Neural cell (in vitro differentiated cells): ENCODE measurements around the gene ZNF804A. TPM values are rescaled to one million over a fixed set of nuclear protein-coding genes. Genes with fewer than 3 reads are reported as not detected.

Experiments
- H2AFZ ChIP-seq: fragments of 200-600, 300-800 bp; sonication (generic), shearing (Covaris generic); 2 replicates; pipeline ENCODE4 v1.6.0; 2014; ENCODE audit warnings: low read depth, mild to moderate bottlenecking, antibody characterized with exemption, low read length, moderate library complexity
- H3F3A ChIP-seq: fragments of 200-600 bp; shearing (Covaris generic); 2 replicates; pipeline ENCODE4 v1.6.1; 2016; ENCODE audit warnings: mild to moderate bottlenecking, moderate library complexity, mixed read lengths, antibody characterized with exemption, low read length; ENCODE audit not compliant: insufficient read depth, poor library complexity, severe bottlenecking
- H3K27ac ChIP-seq: fragments of 200-600, 300-800 bp; sonication (generic), shearing (Covaris generic); 2 replicates; pipeline ENCODE4 v1.5.1; 2014; ENCODE audit warnings: mild to moderate bottlenecking, low read length, moderate library complexity
- H3K27me3 ChIP-seq: fragments of 300-800, 200-600 bp; sonication (generic), shearing (Covaris generic); 2 replicates; pipeline ENCODE4 v1.6.0; 2014; ENCODE audit warnings: mild to moderate bottlenecking, low read depth, low read length, moderate library complexity; ENCODE audit not compliant: insufficient read depth
- H3K36me3 ChIP-seq: fragments of 300-800, 200-600 bp; sonication (generic), shearing (Covaris generic); 2 replicates; pipeline ENCODE4 v1.5.1; 2014; ENCODE audit warnings: mild to moderate bottlenecking, antibody characterized with exemption, low read length, moderate library complexity; ENCODE audit not compliant: insufficient read depth
- H3K4me2 ChIP-seq: fragments of 300-800, 200-600 bp; sonication (generic), shearing (Covaris generic); 2 replicates; pipeline ENCODE4 v1.6.0; 2014; ENCODE audit warnings: mild to moderate bottlenecking, low read length
- H3K4me3 ChIP-seq: fragments of 300-800, 200-600 bp; sonication (generic), shearing (Covaris generic); 2 replicates; pipeline ENCODE4 v1.5.1; 2014; ENCODE audit warnings: mild to moderate bottlenecking, low read length, moderate library complexity
- H3K79me2 ChIP-seq: fragments of 200-600 bp; shearing (Covaris generic); replicated peaks from 2 replicates; pipeline ENCODE4 v1.6.0; 2014; ENCODE audit warnings: mild to moderate bottlenecking, low read length, moderate library complexity; ENCODE audit not compliant: insufficient read depth
- H3K9ac ChIP-seq: fragments of 300-800, 200-600 bp; sonication (generic), shearing (Covaris generic); 2 replicates; pipeline ENCODE4 v1.6.1; 2016; ENCODE audit warnings: mild to moderate bottlenecking, low read length, mixed read lengths
- H3K9me2 ChIP-seq: fragments of 200-600 bp; shearing (Covaris generic); 2 replicates; pipeline ENCODE4 v1.6.1; 2016; ENCODE audit warnings: mild to moderate bottlenecking, low read length, mixed read lengths; ENCODE audit not compliant: insufficient read depth
- H3K9me3 ChIP-seq: fragments of 200-600, 300-800 bp; sonication (generic), shearing (Covaris generic); 2 replicates; pipeline ENCODE4 v1.6.1; 2016; ENCODE audit warnings: mild to moderate bottlenecking, mixed run types, low read length, moderate library complexity, mixed read lengths
- H4K20me1 ChIP-seq: fragments of 200-600 bp; shearing (Covaris generic); 2 replicates; pipeline ENCODE4 v1.6.1; 2016; ENCODE audit warnings: mild to moderate bottlenecking, mixed run types; ENCODE audit not compliant: insufficient read depth
- EP300 ChIP-seq: fragments of 450-650 bp; conservative IDR thresholded peaks from 2 replicates; pipeline ENCODE4 v1.6.1; 2014; ENCODE audit warnings: antibody characterized with exemption, mild to moderate bottlenecking, moderate library complexity; ENCODE audit not compliant: poor library complexity, severe bottlenecking
- EZH2 ChIP-seq: fragments of 200-600, 300-800 bp; shearing (Covaris generic), sonication (generic); IDR thresholded peaks from 2 replicates; pipeline ENCODE4 v1.6.1; 2014; ENCODE audit warnings: antibody characterized with exemption, low read length, borderline replicate concordance, mild to moderate bottlenecking; ENCODE audit not compliant: insufficient read depth, poor library complexity, severe bottlenecking
- MXI1 ChIP-seq: fragments of 450-650 bp; conservative IDR thresholded peaks from 2 replicates; pipeline ENCODE4 v1.6.1; 2014; ENCODE audit warnings: antibody characterized with exemption, mild to moderate bottlenecking; ENCODE audit not compliant: poor library complexity, severe bottlenecking
- POLR2AphosphoS5 ChIP-seq: IDR thresholded peaks from 2 replicates; pipeline ENCODE4 v1.6.1; 2012
- RAD21 ChIP-seq: fragments of 450-650 bp; conservative IDR thresholded peaks from 2 replicates; pipeline ENCODE4 v1.6.1; 2014; ENCODE audit warnings: antibody characterized with exemption, mild to moderate bottlenecking, moderate library complexity
- SMC3 ChIP-seq: fragments of 450-650 bp; conservative IDR thresholded peaks from 2 replicates; pipeline ENCODE4 v1.6.1; 2014; ENCODE audit warnings: antibody characterized with exemption, mild to moderate bottlenecking, moderate library complexity; ENCODE audit not compliant: poor library complexity
- TAF1 ChIP-seq: IDR thresholded peaks from 2 replicates; pipeline ENCODE4 v1.6.1; 2012; ENCODE audit warnings: low read depth
- polyA plus RNA-seq: library from polyadenylated mRNA; depleted of rRNA; stranded (reverse); fragments of >200 nt; gene quantifications from 2 replicates; pipeline ENCODE4 v1.2.3, GENCODE V29; 2014
- TF ChIP-seq, protein P1 (sequence below): fragments of 450-650 bp; IDR thresholded peaks from 2 replicates; pipeline ENCODE4 v1.5.1; 2014; ENCODE audit warnings: antibody characterized with exemption, mild to moderate bottlenecking, moderate library complexity; ENCODE audit not compliant: poor library complexity, severe bottlenecking
- TF ChIP-seq, protein P2 (sequence below): IDR thresholded peaks from 2 replicates; pipeline ENCODE4 v1.6.1; 2012; ENCODE audit warnings: borderline replicate concordance

ZNF804A gene
- polyA plus RNA-seq, 1 donor from 2014 or later, result 2.7 TPM

DNA sequence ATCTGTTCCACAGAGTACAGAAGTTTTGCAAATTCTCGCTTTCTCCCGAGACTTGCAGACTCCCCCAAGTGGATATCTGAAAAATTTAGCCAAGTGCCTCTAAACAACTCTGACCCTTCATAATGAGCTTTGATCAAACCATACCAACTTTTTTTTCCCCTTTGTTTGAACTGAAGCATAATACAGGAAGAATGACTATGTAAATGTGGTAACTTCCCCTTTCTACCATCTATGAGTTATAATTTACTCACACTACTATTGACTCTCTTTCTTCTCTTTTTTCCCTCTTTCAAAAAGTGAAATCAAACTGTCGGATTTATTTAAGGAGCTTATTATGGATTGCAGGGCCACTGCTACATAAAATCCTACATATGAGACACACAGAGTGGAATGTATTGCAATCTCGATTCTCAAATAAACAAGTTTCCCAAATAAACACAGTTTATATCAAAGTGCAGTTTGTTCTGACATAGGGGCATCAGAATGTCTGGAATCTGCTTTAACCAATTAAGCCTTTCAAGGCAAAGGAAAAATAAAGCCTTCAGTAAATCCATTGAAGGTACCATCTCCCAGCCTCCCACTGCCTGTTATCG, 1.4 kb upstream of the ZNF804A start:
- Histone ChIP-seq H3K27ac (peak overlapping the region; percentile 80), H3K9me2 (no peaks in the 10 kb centered on the region), H2AFZ (peak overlapping the region; percentile 61), H3K4me2 (peak overlapping the region; percentile 69), H3F3A (peaks cover 4% of the 10 kb centered on the region), H3K27me3 (no peaks in the 10 kb centered on the region), H3K9ac (peak overlapping the region; percentile 74), H4K20me1 (no peaks in the 10 kb centered on the region), H3K4me3 (peak overlapping the region; percentile 74), H3K9me3 (no peaks in the 10 kb centered on the region), H3K36me3 (no peaks in the 10 kb centered on the region), H3K79me2 (peaks cover 17% of the 10 kb centered on the region)
- TF ChIP-seq POLR2AphosphoS5 (no peak), RAD21 (no peak), TAF1 (no peak), MXI1 (no peak), EZH2 (no peak), EP300 (no peak), SMC3 (no peak)
- TF ChIP-seq, protein P1, sequence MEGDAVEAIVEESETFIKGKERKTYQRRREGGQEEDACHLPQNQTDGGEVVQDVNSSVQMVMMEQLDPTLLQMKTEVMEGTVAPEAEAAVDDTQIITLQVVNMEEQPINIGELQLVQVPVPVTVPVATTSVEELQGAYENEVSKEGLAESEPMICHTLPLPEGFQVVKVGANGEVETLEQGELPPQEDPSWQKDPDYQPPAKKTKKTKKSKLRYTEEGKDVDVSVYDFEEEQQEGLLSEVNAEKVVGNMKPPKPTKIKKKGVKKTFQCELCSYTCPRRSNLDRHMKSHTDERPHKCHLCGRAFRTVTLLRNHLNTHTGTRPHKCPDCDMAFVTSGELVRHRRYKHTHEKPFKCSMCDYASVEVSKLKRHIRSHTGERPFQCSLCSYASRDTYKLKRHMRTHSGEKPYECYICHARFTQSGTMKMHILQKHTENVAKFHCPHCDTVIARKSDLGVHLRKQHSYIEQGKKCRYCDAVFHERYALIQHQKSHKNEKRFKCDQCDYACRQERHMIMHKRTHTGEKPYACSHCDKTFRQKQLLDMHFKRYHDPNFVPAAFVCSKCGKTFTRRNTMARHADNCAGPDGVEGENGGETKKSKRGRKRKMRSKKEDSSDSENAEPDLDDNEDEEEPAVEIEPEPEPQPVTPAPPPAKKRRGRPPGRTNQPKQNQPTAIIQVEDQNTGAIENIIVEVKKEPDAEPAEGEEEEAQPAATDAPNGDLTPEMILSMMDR, result no peak
- TF ChIP-seq, protein P2, sequence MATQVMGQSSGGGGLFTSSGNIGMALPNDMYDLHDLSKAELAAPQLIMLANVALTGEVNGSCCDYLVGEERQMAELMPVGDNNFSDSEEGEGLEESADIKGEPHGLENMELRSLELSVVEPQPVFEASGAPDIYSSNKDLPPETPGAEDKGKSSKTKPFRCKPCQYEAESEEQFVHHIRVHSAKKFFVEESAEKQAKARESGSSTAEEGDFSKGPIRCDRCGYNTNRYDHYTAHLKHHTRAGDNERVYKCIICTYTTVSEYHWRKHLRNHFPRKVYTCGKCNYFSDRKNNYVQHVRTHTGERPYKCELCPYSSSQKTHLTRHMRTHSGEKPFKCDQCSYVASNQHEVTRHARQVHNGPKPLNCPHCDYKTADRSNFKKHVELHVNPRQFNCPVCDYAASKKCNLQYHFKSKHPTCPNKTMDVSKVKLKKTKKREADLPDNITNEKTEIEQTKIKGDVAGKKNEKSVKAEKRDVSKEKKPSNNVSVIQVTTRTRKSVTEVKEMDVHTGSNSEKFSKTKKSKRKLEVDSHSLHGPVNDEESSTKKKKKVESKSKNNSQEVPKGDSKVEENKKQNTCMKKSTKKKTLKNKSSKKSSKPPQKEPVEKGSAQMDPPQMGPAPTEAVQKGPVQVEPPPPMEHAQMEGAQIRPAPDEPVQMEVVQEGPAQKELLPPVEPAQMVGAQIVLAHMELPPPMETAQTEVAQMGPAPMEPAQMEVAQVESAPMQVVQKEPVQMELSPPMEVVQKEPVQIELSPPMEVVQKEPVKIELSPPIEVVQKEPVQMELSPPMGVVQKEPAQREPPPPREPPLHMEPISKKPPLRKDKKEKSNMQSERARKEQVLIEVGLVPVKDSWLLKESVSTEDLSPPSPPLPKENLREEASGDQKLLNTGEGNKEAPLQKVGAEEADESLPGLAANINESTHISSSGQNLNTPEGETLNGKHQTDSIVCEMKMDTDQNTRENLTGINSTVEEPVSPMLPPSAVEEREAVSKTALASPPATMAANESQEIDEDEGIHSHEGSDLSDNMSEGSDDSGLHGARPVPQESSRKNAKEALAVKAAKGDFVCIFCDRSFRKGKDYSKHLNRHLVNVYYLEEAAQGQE, result no peak

DNA sequence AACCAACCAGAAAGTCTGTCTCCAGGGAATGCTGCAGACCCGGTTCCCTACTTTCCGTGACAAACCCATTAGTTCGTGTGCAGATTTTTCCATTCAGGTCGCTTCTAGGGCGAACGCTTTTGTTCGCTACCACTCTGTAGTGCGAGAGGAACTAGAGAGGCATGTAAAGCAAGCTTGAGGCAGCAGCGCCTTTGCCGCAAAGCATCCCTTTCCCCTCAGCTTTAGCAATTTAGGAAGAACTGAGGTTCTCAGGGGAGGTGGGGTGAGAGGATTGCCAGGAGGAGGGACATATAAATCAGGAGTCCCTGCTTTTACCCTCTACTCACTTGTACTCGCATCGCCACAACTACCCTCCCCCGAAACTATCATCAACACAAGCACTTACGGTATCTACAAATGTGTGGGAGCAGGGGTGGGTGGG, 748 bp upstream of the ZNF804A start:
- peak overlapping the region; percentile 74 for H3K9ac ChIP-seq
- no peaks in the 10 kb centered on the region for H3K36me3 ChIP-seq
- H3K4me3 ChIP-seq, result peak overlapping the region; percentile 74
- peak overlapping the region; percentile 80 for H3K27ac ChIP-seq
- TF ChIP-seq, protein P1, result no peak
- peak; percentile 19 for TF ChIP-seq MXI1
- TF ChIP-seq POLR2AphosphoS5, result peak; percentile 52
- TF ChIP-seq, protein P2, result no peak
- peak; percentile 33 for TF ChIP-seq RAD21
- TF ChIP-seq TAF1, result no peak
- TF ChIP-seq SMC3, result peak; percentile 21
- no peak for TF ChIP-seq EP300
- no peaks in the 10 kb centered on the region for H3K9me3 ChIP-seq
- no peaks in the 10 kb centered on the region for H3K9me2 ChIP-seq
- peaks cover 24% of the 10 kb centered on the region for H3K79me2 ChIP-seq
- no peaks in the 10 kb centered on the region for H3K27me3 ChIP-seq
- no peaks in the 10 kb centered on the region for H4K20me1 ChIP-seq
- peak overlapping the region; percentile 61 for H2AFZ ChIP-seq
- peak overlapping the region; percentile 69 for H3K4me2 ChIP-seq
- H3F3A ChIP-seq, result peaks cover 4% of the 10 kb centered on the region
